Tibial artery (tissue), 4 donors: ENCODE data around the gene AKIP1.
"Not testable (repeated sequence)": the region's sequence is repeated elsewhere in the genome, so short reads cannot be mapped to it uniquely, and the experiment has no call there.

Experiments used
- DNase-seq, 2 donors: peaks; one replicate each; pipeline ENCODE4 v3.0.0-alpha.2; 2019
- H3K27ac ChIP-seq, 2 donors: fragments of 200-600 bp; sonication (generic) in 1 of 2; 1 replicate in 1 of 2; 2 replicates in 1 of 2; pipeline ENCODE4 v1.5.1; 2018 to 2019; ENCODE audit warnings: mild to moderate bottlenecking in 1 of 2
- H3K27me3 ChIP-seq, 2 donors: fragments of 200-600 bp; sonication (generic) in 1 of 2; one replicate each; pipeline versions ENCODE4 v1.5.1 to v1.6.0; 2016 to 2019
- H3K36me3 ChIP-seq, 3 donors: fragments of 200-600 bp; sonication (generic) in 2 of 3; one replicate each; pipeline ENCODE4 v1.5.1; 2016 to 2019; ENCODE audit warnings: mild to moderate bottlenecking in 2 of 3
- H3K4me1 ChIP-seq, 4 donors: fragments of 200-600 bp; sonication (generic) in 2 of 4; 1 replicate in 3 of 4; 2 replicates in 1 of 4; pipeline ENCODE4 v1.5.1; 2016 to 2019
- H3K4me3 ChIP-seq, 2 donors: fragments of 200-600 bp; sonication (generic) in 1 of 2; 1 replicate in 1 of 2; 2 replicates in 1 of 2; pipeline ENCODE4 v1.5.1; 2018 to 2019; ENCODE audit warnings: mild to moderate bottlenecking in 2 of 2
- H3K9me3 ChIP-seq, 3 donors: fragments of 200-600 bp; sonication (generic) in 1 of 3; one replicate each; pipeline ENCODE4 v1.5.1; 2016 to 2019
- intact Hi-C: fragments of 100-400 bp; cut with DNase I; formaldehyde crosslinking; loops from one replicate; pipeline ENCODE4 v1.15.0; 2023; ENCODE audit warnings: low total_unique reads
- TF ChIP-seq, protein P1 (sequence below), 2 experiments: fragments of 200-600 bp in 1 of 2; fragments of 450-650 bp in 1 of 2; IDR thresholded peaks; one replicate each; pipeline ENCODE4 v1.5.1; 2017 to 2019; ENCODE audit warnings: antibody characterized with exemption in 2 of 2, mild to moderate bottlenecking in 1 of 2, moderate library complexity in 1 of 2

Gene AKIP1

GRCh38 chr11:8930456-8931175 lies 19.6 kb downstream of the AKIP1 start:
- no peak for DNase-seq
- H3K9me3 ChIP-seq: no peaks in the 10 kb centered on the region
- no peaks in the 10 kb centered on the region for H3K27me3 ChIP-seq
- H3K27ac ChIP-seq: no peak overlapping the region
- TF ChIP-seq, protein P1, sequence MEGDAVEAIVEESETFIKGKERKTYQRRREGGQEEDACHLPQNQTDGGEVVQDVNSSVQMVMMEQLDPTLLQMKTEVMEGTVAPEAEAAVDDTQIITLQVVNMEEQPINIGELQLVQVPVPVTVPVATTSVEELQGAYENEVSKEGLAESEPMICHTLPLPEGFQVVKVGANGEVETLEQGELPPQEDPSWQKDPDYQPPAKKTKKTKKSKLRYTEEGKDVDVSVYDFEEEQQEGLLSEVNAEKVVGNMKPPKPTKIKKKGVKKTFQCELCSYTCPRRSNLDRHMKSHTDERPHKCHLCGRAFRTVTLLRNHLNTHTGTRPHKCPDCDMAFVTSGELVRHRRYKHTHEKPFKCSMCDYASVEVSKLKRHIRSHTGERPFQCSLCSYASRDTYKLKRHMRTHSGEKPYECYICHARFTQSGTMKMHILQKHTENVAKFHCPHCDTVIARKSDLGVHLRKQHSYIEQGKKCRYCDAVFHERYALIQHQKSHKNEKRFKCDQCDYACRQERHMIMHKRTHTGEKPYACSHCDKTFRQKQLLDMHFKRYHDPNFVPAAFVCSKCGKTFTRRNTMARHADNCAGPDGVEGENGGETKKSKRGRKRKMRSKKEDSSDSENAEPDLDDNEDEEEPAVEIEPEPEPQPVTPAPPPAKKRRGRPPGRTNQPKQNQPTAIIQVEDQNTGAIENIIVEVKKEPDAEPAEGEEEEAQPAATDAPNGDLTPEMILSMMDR (IDR thresholded peaks at IDR 0.05): no peak
- H3K4me3 ChIP-seq: no peak overlapping the region
- no peaks in the 10 kb centered on the region for H3K4me1 ChIP-seq
- intact Hi-C loops: no loop called here
- H3K36me3 ChIP-seq: peaks cover 0 to 3% (median 0%) of the 10 kb centered on the region in 3 donors

DNA sequence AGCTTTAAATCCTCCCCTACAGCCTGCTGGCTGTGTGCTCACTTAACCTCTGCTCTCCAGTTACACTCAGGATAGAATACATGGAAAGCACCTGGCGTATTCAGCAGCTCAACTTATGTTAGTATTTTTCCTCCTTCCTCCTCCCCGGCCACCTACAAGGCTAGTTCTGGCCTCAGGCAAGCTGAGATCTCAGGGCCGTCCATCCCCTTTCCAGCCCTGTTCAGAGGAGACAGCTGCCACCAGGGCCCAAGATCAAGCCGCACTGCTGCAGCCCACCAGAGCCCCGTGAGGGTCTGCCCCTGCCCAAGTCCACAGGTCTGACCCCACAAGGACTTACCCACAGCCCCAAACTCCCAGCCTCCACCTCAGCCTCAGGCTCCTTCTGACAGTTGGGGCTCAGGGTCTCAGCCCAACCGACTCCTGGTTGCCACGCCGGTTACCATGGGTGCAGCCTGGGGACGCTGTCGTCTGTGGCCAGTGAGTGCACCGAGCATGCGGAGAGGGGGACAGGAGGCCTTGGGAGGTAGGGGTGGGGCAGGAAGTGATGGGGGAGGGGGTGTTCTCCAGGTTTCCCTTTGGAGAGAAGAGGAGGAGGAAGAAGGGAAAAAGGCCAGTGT lies 21.7 kb downstream of the AKIP1 start, which contains the start of gene C11orf16:
TSS of gene C11orf16 (minus strand) at position 384 of the 617 bp plus-strand sequence. CDS start 639 bp downstream, outside the sequence.
- H3K9me3 ChIP-seq: no peaks in the 10 kb centered on the region
- intact Hi-C loops: no loop called here
- no peak within 1 kb of the TSS for H3K27ac ChIP-seq
- TF ChIP-seq, protein P1 (IDR thresholded peaks at IDR 0.05): no peak
- H3K27me3 ChIP-seq: no peaks in the 10 kb centered on the region
- no peak for DNase-seq
- H3K36me3 ChIP-seq: no peaks in the 10 kb centered on the region
- H3K4me1 ChIP-seq: no peaks in the 10 kb centered on the region
- H3K4me3 ChIP-seq: no peak within 1 kb of the TSS

DNA sequence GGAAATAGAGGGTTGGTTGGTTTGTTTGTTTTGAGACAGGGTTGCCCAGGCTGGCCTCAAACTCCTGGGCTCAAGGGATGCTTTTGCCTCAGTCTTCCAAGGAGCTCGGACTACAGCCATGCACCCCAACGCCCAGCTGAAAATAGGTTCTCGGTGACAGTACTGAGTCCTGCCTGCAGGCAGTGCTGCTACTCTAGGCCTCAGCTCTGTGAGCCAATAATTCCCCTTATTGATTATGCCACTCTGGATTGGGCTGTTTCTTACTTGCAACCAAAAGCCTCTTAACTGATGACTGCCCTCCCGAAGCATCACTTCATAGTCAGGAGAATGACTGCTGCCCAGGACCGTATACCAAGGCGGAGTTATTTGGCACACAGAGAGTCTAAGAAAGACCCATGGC lies 22.9 kb downstream of the AKIP1 start:
- TF ChIP-seq, protein P1 (IDR thresholded peaks at IDR 0.05): no peak
- intact Hi-C loops: no loop called here
- no peak for DNase-seq
- H3K27ac ChIP-seq: no peak overlapping the region
- H3K27me3 ChIP-seq: no peaks in the 10 kb centered on the region
- H3K36me3 ChIP-seq: no peaks in the 10 kb centered on the region
- no peaks in the 10 kb centered on the region for H3K9me3 ChIP-seq
- H3K4me1 ChIP-seq: no peaks in the 10 kb centered on the region
- H3K4me3 ChIP-seq: no peak overlapping the region

- TF ChIP-seq, protein P1 (IDR thresholded peaks at IDR 0.05): no peak
- intact Hi-C loops: no loop called here
- Histone ChIP-seq H3K36me3 (no peaks in the 10 kb centered on the region), H3K27me3 (no peaks in the 10 kb centered on the region), H3K9me3 (no peaks in the 10 kb centered on the region), H3K27ac (no peak overlapping the region), H3K4me1 (no peaks in the 10 kb centered on the region), H3K4me3 (no peak overlapping the region)
- DNase-seq: no peak
Measured at GRCh38 chr11:8934742-8935488, 23.9 kb downstream of the AKIP1 start.

GRCh38 chr11:8935789-8936188 lies 24.8 kb downstream of the AKIP1 start:
- H3K27ac ChIP-seq, H3K9me3 ChIP-seq, DNase-seq, H3K27me3 ChIP-seq, intact Hi-C loops, H3K36me3 ChIP-seq, H3K4me3 ChIP-seq, H3K4me1 ChIP-seq: not testable (repeated sequence)

DNA sequence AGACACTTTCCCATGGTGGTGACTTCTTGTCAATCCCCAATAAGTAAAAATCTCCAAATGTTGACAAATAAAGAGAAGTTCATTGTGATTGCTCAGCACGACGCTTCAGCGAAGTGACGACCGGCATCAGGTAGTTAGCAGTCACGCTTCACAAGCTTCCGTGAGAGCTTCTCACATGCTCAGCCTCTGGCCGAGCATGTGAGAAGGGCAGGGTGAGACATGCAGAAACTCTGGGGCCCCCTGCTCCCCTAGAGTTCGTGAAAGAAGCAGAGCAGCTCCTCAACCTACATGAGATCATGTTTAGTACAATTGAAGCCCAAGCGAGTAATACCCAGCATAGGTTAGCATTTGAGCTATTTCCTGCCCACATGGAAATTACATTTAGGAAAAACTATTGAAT lies 26.2 kb downstream of the AKIP1 start:
- H3K27me3 ChIP-seq: no peaks in the 10 kb centered on the region
- H3K4me3 ChIP-seq: no peak overlapping the region
- intact Hi-C loops: no loop called here
- no peaks in the 10 kb centered on the region for H3K36me3 ChIP-seq
- H3K9me3 ChIP-seq: no peaks in the 10 kb centered on the region
- no peak overlapping the region for H3K27ac ChIP-seq
- no peaks in the 10 kb centered on the region for H3K4me1 ChIP-seq
- DNase-seq: no peak
- TF ChIP-seq, protein P1 (IDR thresholded peaks at IDR 0.05): no peak
